BE2C (cell line): ENCODE results near the gene NFKBIZ.
A peak's percentile ranks its signal among the peaks of the same experiment; 100 is the strongest.

Experiments
- DNase-seq: peaks from one replicate; pipeline ENCODE4 v3.0.0-alpha.2; 2020
- H3K27me3 ChIP-seq: fragments of 250-450 bp; sonication (Bioruptor Pico); 2 replicates; pipeline ENCODE4 v1.5.1; 2020; ENCODE audit warnings: mild to moderate bottlenecking
- H3K36me3 ChIP-seq: fragments of 250-450 bp; sonication (Bioruptor Pico); 2 replicates; pipeline ENCODE4 v1.5.1; 2020; ENCODE audit warnings: mild to moderate bottlenecking
- H3K4me1 ChIP-seq: fragments of 250-450 bp; sonication (Bioruptor Pico); 2 replicates; pipeline ENCODE4 v1.5.1; 2020
- H3K4me3 ChIP-seq: 2 replicates; pipeline ENCODE4 v1.5.1; 2011; ENCODE audit warnings: low read depth, low read length
- H3K9me3 ChIP-seq: fragments of 250-450 bp; sonication (Bioruptor Pico); 2 replicates; pipeline ENCODE4 v1.5.1; 2020
- CTCF ChIP-seq: IDR thresholded peaks from 2 replicates; pipeline ENCODE4 v1.5.1; 2012; ENCODE audit warnings: mild to moderate bottlenecking, low read depth, low read length

NFKBIZ gene

GRCh38 chr3:101823525-101823924 is 25.8 kb upstream of the NFKBIZ start:
- DNase-seq: no peak
- Histone ChIP-seq H3K27me3 (no peaks in the 10 kb centered on the region), H3K36me3 (peaks cover 19% of the 10 kb centered on the region), H3K9me3 (no peaks in the 10 kb centered on the region), H3K4me3 (no peak overlapping the region), H3K4me1 (peaks cover 8% of the 10 kb centered on the region)
- TF ChIP-seq CTCF: no peak

- no peak overlapping the region for H3K4me3 ChIP-seq
- H3K4me1 ChIP-seq: peaks cover 8% of the 10 kb centered on the region
- no peak for TF ChIP-seq CTCF
- no peaks in the 10 kb centered on the region for H3K9me3 ChIP-seq
- no peak for DNase-seq
- H3K27me3 ChIP-seq: no peaks in the 10 kb centered on the region
- peaks cover 12% of the 10 kb centered on the region; the same call in 1 of the 2 replicates for H3K36me3 ChIP-seq
These were observed 24.6 kb upstream of the NFKBIZ start for GRCh38 chr3:101824702-101825101.

- no peaks in the 10 kb centered on the region for H3K9me3 ChIP-seq
- peaks cover 8% of the 10 kb centered on the region for H3K4me1 ChIP-seq
- no peaks in the 10 kb centered on the region for H3K27me3 ChIP-seq
- H3K4me3 ChIP-seq: no peak overlapping the region
- TF ChIP-seq CTCF: no peak
- 0 out of 2 replicates have a peak, but pooled peaks cover 5% of the 10 kb centered on the region for H3K36me3 ChIP-seq
- no peak for DNase-seq
These were observed 23.3 kb upstream of the NFKBIZ start for GRCh38 chr3:101825904-101826445.

- no peak for TF ChIP-seq CTCF
These were observed 21.8 kb upstream of the NFKBIZ start for GRCh38 chr3:101827211-101828174.

GRCh38 chr3:101828276-101828675 is 21.0 kb upstream of the NFKBIZ start:
- no peaks in the 10 kb centered on the region for H3K27me3 ChIP-seq
- no peaks in the 10 kb centered on the region for H3K9me3 ChIP-seq
- TF ChIP-seq CTCF: no peak
- H3K4me3 ChIP-seq: peak overlapping the region; percentile 64
- 0 out of 2 replicates have a peak, but pooled peaks cover 5% of the 10 kb centered on the region for H3K36me3 ChIP-seq
- no peak for DNase-seq
- peaks cover 8% of the 10 kb centered on the region for H3K4me1 ChIP-seq

More at GRCh38 chr3:101827211-101828174, 21.8 kb upstream of the NFKBIZ start:
- no peaks in the 10 kb centered on the region for H3K27me3 ChIP-seq
- H3K4me3 ChIP-seq: peak overlapping the region; percentile 64
- H3K36me3 ChIP-seq: 0 out of 2 replicates have a peak, but pooled peaks cover 5% of the 10 kb centered on the region
- H3K9me3 ChIP-seq: no peaks in the 10 kb centered on the region
- H3K4me1 ChIP-seq: peaks cover 8% of the 10 kb centered on the region
- DNase-seq: peak; percentile 53
